HG03378 (cell line): ENCODE measurements around the gene CFAP46.

Experiments used
- ATAC-seq: cut with Tn5 transposase; IDR thresholded peaks from one replicate; pipeline ENCODE4 v1.9.1; 2021; ENCODE audit warnings: mild to moderate bottlenecking, moderate library complexity; ENCODE audit not compliant: unreplicated experiment

Gene CFAP46

GRCh38 chr10:132882069-132882951 lies 60.1 kb downstream of the CFAP46 start:
- ATAC-seq = no peak

GRCh38 chr10:132881186-132881920 lies 61.0 kb downstream of the CFAP46 start:
- ATAC-seq = no peak

- ATAC-seq = no peak
Observed at GRCh38 chr10:132880128-132880981, 62.0 kb downstream of the CFAP46 start.

GRCh38 chr10:132879408-132880127 lies 62.8 kb downstream of the CFAP46 start:
- ATAC-seq = no peak

GRCh38 chr10:132878730-132879407 lies 63.5 kb downstream of the CFAP46 start:
- no peak for ATAC-seq

- no peak for ATAC-seq
Observed at GRCh38 chr10:132878091-132878729, 64.2 kb downstream of the CFAP46 start.

- ATAC-seq = no peak
Observed at GRCh38 chr10:132877473-132877872, 64.9 kb downstream of the CFAP46 start.

GRCh38 chr10:132876993-132877431 lies 65.4 kb downstream of the CFAP46 start:
- ATAC-seq = no peak

GRCh38 chr10:132876131-132876860 lies 66.1 kb downstream of the CFAP46 start:
- no peak for ATAC-seq

- no peak for ATAC-seq
Observed at GRCh38 chr10:132875435-132875834, 66.9 kb downstream of the CFAP46 start.

GRCh38 chr10:132873395-132873794 lies 69.0 kb downstream of the CFAP46 start:
- no peak for ATAC-seq

GRCh38 chr10:132872658-132873057 lies 69.7 kb downstream of the CFAP46 start:
- ATAC-seq = no peak

GRCh38 chr10:132870426-132870825 lies 71.9 kb downstream of the CFAP46 start:
- ATAC-seq = no peak

- no peak for ATAC-seq
Observed at GRCh38 chr10:132869621-132870020, 72.7 kb downstream of the CFAP46 start.

- no peak for ATAC-seq
Observed at GRCh38 chr10:132868995-132869394, 73.4 kb downstream of the CFAP46 start.

GRCh38 chr10:132867801-132868644 lies 74.3 kb downstream of the CFAP46 start:
- ATAC-seq = no peak

- no peak for ATAC-seq
Observed at GRCh38 chr10:132866601-132867381, 75.6 kb downstream of the CFAP46 start.
